GM23338 (cell line): ENCODE measurements around the gene KLK4. TPM values are rescaled to one million over a fixed set of nuclear protein-coding genes. Genes with fewer than 3 reads are reported as not detected.

Experiments
- ATAC-seq: fragments of 200-7000 bp; cut with Tn5 transposase; 3 replicates; pipeline ENCODE4 v1.9.1; 2020
- DNase-seq: peaks from one replicate; pipeline ENCODE4 v3.0.0-alpha.2; 2015; ENCODE audit warnings: low spot score
- H2AFZ ChIP-seq: fragments of 200-600 bp; sonication (generic); 2 replicates; pipeline ENCODE4 v1.8.0; 2016; ENCODE audit warnings: antibody characterized with exemption, mild to moderate bottlenecking, moderate library complexity
- H3F3A ChIP-seq: fragments of 200-600 bp; sonication (generic); replicated peaks from 2 replicates; pipeline ENCODE4 v1.8.0; 2017; ENCODE audit warnings: antibody characterized with exemption, mixed run types, low read depth
- H3K27ac ChIP-seq: fragments of 200-600 bp; sonication (generic); 2 replicates; pipeline ENCODE4 v1.6.1; 2016; ENCODE audit warnings: low read depth
- H3K27me3 ChIP-seq: fragments of 200-600 bp; sonication (generic); 2 replicates; pipeline ENCODE4 v1.8.0; 2016; ENCODE audit warnings: mild to moderate bottlenecking, mixed run types, moderate library complexity; ENCODE audit not compliant: insufficient read depth
- H3K36me3 ChIP-seq: fragments of 200-600 bp; sonication (generic); 2 replicates; pipeline ENCODE4 v1.8.0; 2016; ENCODE audit warnings: mild to moderate bottlenecking; ENCODE audit not compliant: insufficient read depth
- H3K4me1 ChIP-seq: fragments of 200-600 bp; sonication (generic); 2 replicates; pipeline ENCODE4 v1.8.0; 2016; ENCODE audit warnings: mild to moderate bottlenecking, moderate library complexity; ENCODE audit not compliant: insufficient read depth
- H3K4me2 ChIP-seq: fragments of 200-600 bp; sonication (generic); 2 replicates; pipeline ENCODE4 v1.7.1; 2017; ENCODE audit warnings: mixed run types
- H3K4me3 ChIP-seq: fragments of 200-600 bp; sonication (generic); 2 replicates; pipeline ENCODE4 v1.6.1; 2016; ENCODE audit warnings: mixed run types
- H3K79me2 ChIP-seq: fragments of 200-600 bp; sonication (generic); replicated peaks from 2 replicates; pipeline ENCODE4 v1.8.0; 2017; ENCODE audit warnings: mild to moderate bottlenecking; ENCODE audit not compliant: insufficient read depth
- H3K9me2 ChIP-seq: fragments of 200-600 bp; sonication (generic); 2 replicates; pipeline ENCODE4 v1.8.0; 2017; ENCODE audit not compliant: insufficient read depth
- H4K20me1 ChIP-seq: fragments of 200-600 bp; sonication (generic); replicated peaks from 2 replicates; pipeline ENCODE4 v1.8.0; 2017; ENCODE audit warnings: mild to moderate bottlenecking; ENCODE audit not compliant: insufficient read depth
- H3K27ac Mint-ChIP-seq: 2 replicates; pipeline ENCODE4 v1.8.0; 2020; ENCODE audit warnings: inconsistent platforms, mild to moderate bottlenecking, moderate library complexity, mixed read lengths
- H3K27me3 Mint-ChIP-seq: 3 replicates; pipeline ENCODE4 v1.8.0; 2022; ENCODE audit warnings: low read depth, mild to moderate bottlenecking, moderate library complexity, mixed read lengths, inconsistent platforms; ENCODE audit not compliant: insufficient read depth, poor library complexity
- H3K36me3 Mint-ChIP-seq: 3 replicates; pipeline ENCODE4 v1.8.0; 2021; ENCODE audit warnings: low read depth, mild to moderate bottlenecking, inconsistent platforms, moderate library complexity, mixed read lengths
- H3K4me1 Mint-ChIP-seq: 3 replicates; pipeline ENCODE4 v1.8.0; 2020; ENCODE audit warnings: mild to moderate bottlenecking, inconsistent platforms, mixed read lengths
- H3K4me3 Mint-ChIP-seq: 3 replicates; pipeline ENCODE4 v1.8.0; 2021; ENCODE audit warnings: moderate library complexity, mild to moderate bottlenecking, inconsistent platforms, mixed read lengths
- H3K9me3 Mint-ChIP-seq: 3 replicates; pipeline ENCODE4 v1.8.0; 2020; ENCODE audit warnings: moderate library complexity, mild to moderate bottlenecking, inconsistent platforms, mixed read lengths
- CREB1 ChIP-seq: fragments of 250-450 bp; sonication (Bioruptor Pico); IDR thresholded peaks from 2 replicates; pipeline ENCODE4 v1.5.0; 2020; ENCODE audit warnings: low read depth, mild to moderate bottlenecking, moderate library complexity
- CTCF ChIP-seq, 2 experiments: fragments of 200-600 bp in 1 of 2; sonication (generic) in 1 of 2; conservative IDR thresholded peaks; 2 replicates each; pipeline versions ENCODE4 v1.5.1 to v1.6.1; 2016 to 2017; ENCODE audit warnings: antibody characterized with exemption in 2 of 2, low read depth in 2 of 2, mild to moderate bottlenecking in 2 of 2, moderate library complexity in 1 of 2
- ETS1 ChIP-seq: IDR thresholded peaks from 2 replicates; pipeline ENCODE4 v1.6.1; 2016; ENCODE audit warnings: antibody characterized with exemption
- EZH2 ChIP-seq: fragments of 200-600 bp; sonication (generic); IDR thresholded peaks from one replicate; pipeline ENCODE4 v1.8.0; 2017; ENCODE audit warnings: antibody characterized with exemption, mild to moderate bottlenecking, low read depth; ENCODE audit not compliant: unreplicated experiment
- EZH2phosphoT487 ChIP-seq: fragments of 200-600 bp; sonication (generic); IDR thresholded peaks from one replicate; pipeline ENCODE4 v1.8.1; 2018; ENCODE audit warnings: antibody characterized with exemption; ENCODE audit not compliant: unreplicated experiment
- JUNB ChIP-seq: IDR thresholded peaks from one replicate; pipeline ENCODE4 v1.6.1; 2016; ENCODE audit warnings: antibody characterized with exemption; ENCODE audit not compliant: unreplicated experiment
- NANOG ChIP-seq: IDR thresholded peaks from 2 replicates; pipeline ENCODE4 v1.6.1; 2016; ENCODE audit warnings: antibody characterized with exemption, borderline replicate concordance
- POLR2AphosphoS5 ChIP-seq: IDR thresholded peaks from 2 replicates; pipeline ENCODE4 v1.6.1; 2016; ENCODE audit warnings: antibody characterized with exemption, low read depth
- REST ChIP-seq: IDR thresholded peaks from one replicate; pipeline ENCODE4 v1.6.1; 2018; ENCODE audit warnings: antibody characterized with exemption; ENCODE audit not compliant: unreplicated experiment
- ZNF114 ChIP-seq: fragments of 250-450 bp; sonication (Bioruptor Pico); IDR thresholded peaks from 2 replicates; pipeline ENCODE4 v1.5.0; 2020; ENCODE audit warnings: mild to moderate bottlenecking, moderate library complexity
- ZNF331 ChIP-seq: fragments of 250-450 bp; sonication (Bioruptor Pico); IDR thresholded peaks from 2 replicates; pipeline ENCODE4 v1.5.0; 2020; ENCODE audit warnings: low read depth, mild to moderate bottlenecking, moderate library complexity
- polyA plus RNA-seq: library from polyadenylated mRNA; unstranded; fragments of >200 nt; fragmentation: Nextera tagmentation; extraction: Ambion mirVana; gene quantifications from 2 replicates; pipeline ENCODE4 v1.2.1, GENCODE V29; 2016
- total RNA-seq: library from RNA; depleted of rRNA; stranded (reverse); fragments of >200 nt; shearing (Covaris generic); gene quantifications from 2 replicates; pipeline ENCODE4 v1.2.3, GENCODE V29; 2014

KLK4 gene
- total and polyA plus RNA-seq, 2 experiments from 2014 or later, result 0.76 to 1.8 TPM

- peak; percentile 88 for ATAC-seq
- Mint-ChIP-seq H3K9me3 (no peaks in the 10 kb centered on the region; the same call in 1 of the 3 replicates), H3K36me3 (no peaks in the 10 kb centered on the region; the same call in 2 of the 3 replicates), H3K4me3 (peak overlapping the region; percentile 74), H3K27ac (peak overlapping the region; percentile 85; the same call in 1 of the 2 replicates), H3K27me3 (peaks cover 27% of the 10 kb centered on the region), H3K4me1 (peaks cover 13% of the 10 kb centered on the region)
- Histone ChIP-seq H3F3A (0 out of 2 replicates have a peak, but pooled peaks cover 2% of the 10 kb centered on the region), H3K79me2 (no peaks in the 10 kb centered on the region), H3K9me2 (no peaks in the 10 kb centered on the region), H3K27ac (no peak overlapping the region), H4K20me1 (no peaks in the 10 kb centered on the region), H3K4me1 (peaks cover 15% of the 10 kb centered on the region), H3K27me3 (peaks cover 46% of the 10 kb centered on the region), H3K36me3 (no peaks in the 10 kb centered on the region), H3K4me2 (peak overlapping the region; percentile 88), H3K4me3 (peak overlapping the region; percentile 80), H2AFZ (peak overlapping the region; percentile 96)
- peak; percentile 99 for DNase-seq
- TF ChIP-seq ZNF114 (CRISPR knock-in tag), result no peak
- TF ChIP-seq POLR2AphosphoS5, result peak; percentile 39
Observed at GRCh38 chr19:50909240-50910070, 1.7 kb downstream of the KLK4 start.

GRCh38 chr19:50908336-50908735 is 2.9 kb downstream of the KLK4 start:
- H3K27me3 Mint-ChIP-seq, result peaks cover 27% of the 10 kb centered on the region
- no peak for TF ChIP-seq CTCF (conservative IDR thresholded peaks at IDR 0.05; ENCODE audit: low read depth in 2 of 2)
- no peak for TF ChIP-seq ZNF331 (CRISPR knock-in tag)
- no peak for TF ChIP-seq NANOG
- no peak for TF ChIP-seq REST
- TF ChIP-seq JUNB, result no peak
- TF ChIP-seq EZH2phosphoT487, result no peak
- TF ChIP-seq ZNF114 (CRISPR knock-in tag), result no peak
- TF ChIP-seq POLR2AphosphoS5, result no peak
- TF ChIP-seq CREB1 (CRISPR knock-in tag), result no peak
- TF ChIP-seq EZH2, result no peak
- TF ChIP-seq ETS1, result no peak

More at GRCh38 chr19:50908336-50908735, 2.9 kb downstream of the KLK4 start:
- H3K9me3 Mint-ChIP-seq, result no peaks in the 10 kb centered on the region; the same call in 1 of the 3 replicates
- H3K27ac ChIP-seq, result no peak overlapping the region
- H3K27ac Mint-ChIP-seq, result no peak overlapping the region
- peak overlapping the region; percentile 85; the same call in 1 of the 2 replicates for H3K4me2 ChIP-seq
- peaks cover 15% of the 10 kb centered on the region for H3K4me1 ChIP-seq
- H3K36me3 ChIP-seq, result no peaks in the 10 kb centered on the region
- peaks cover 13% of the 10 kb centered on the region for H3K4me1 Mint-ChIP-seq
- peak overlapping the region; percentile 74; the same call in 2 of the 3 replicates for H3K4me3 Mint-ChIP-seq
- no peaks in the 10 kb centered on the region; the same call in 2 of the 3 replicates for H3K36me3 Mint-ChIP-seq
- no peak overlapping the region for H3K4me3 ChIP-seq
- H3K9me2 ChIP-seq, result no peaks in the 10 kb centered on the region
- no peaks in the 10 kb centered on the region for H3K79me2 ChIP-seq
- H3K27me3 ChIP-seq, result peaks cover 35% of the 10 kb centered on the region
- H3F3A ChIP-seq, result 0 out of 2 replicates have a peak, but pooled peaks cover 2% of the 10 kb centered on the region
- ATAC-seq, result no peak
- 0 out of 2 replicates have a peak overlapping the region, but pooled peaks have one; percentile 47 for H2AFZ ChIP-seq
- no peak for DNase-seq
- H4K20me1 ChIP-seq, result no peaks in the 10 kb centered on the region
